HG03565 (cell line): Measurements from ENCODE around the gene EXOSC10.

Experiments used
- ATAC-seq: cut with Tn5 transposase; IDR thresholded peaks from one replicate; pipeline ENCODE4 v1.9.1; 2021; ENCODE audit warnings: mild to moderate bottlenecking, moderate library complexity; ENCODE audit not compliant: unreplicated experiment

The EXOSC10 gene

GRCh38 chr1:11099310-11100148 lies at the start of gene EXOSC10:
Gene EXOSC10 (minus strand): TSS chr1:11099869. CDS start chr1:11099831, 38 bp downstream.
- ATAC-seq, result peak; percentile 86

- no peak for ATAC-seq
Measured at GRCh38 chr1:11147197-11147770, 47.6 kb upstream of the EXOSC10 start.

GRCh38 chr1:11145741-11146140 lies 46.1 kb upstream of the EXOSC10 start:
- ATAC-seq, result no peak

GRCh38 chr1:11144570-11145256 lies 45.0 kb upstream of the EXOSC10 start:
- no peak for ATAC-seq

- ATAC-seq, result no peak
Measured at GRCh38 chr1:11143907-11144306, 44.2 kb upstream of the EXOSC10 start.

GRCh38 chr1:11143401-11143800 lies 43.7 kb upstream of the EXOSC10 start:
- no peak for ATAC-seq

- no peak for ATAC-seq
Measured at GRCh38 chr1:11142618-11143391, 43.1 kb upstream of the EXOSC10 start.

- ATAC-seq, result no peak
Measured at GRCh38 chr1:11138952-11139351, 39.3 kb upstream of the EXOSC10 start.

- no peak for ATAC-seq
Measured at GRCh38 chr1:11138029-11138428, 38.4 kb upstream of the EXOSC10 start.

GRCh38 chr1:11134898-11135266 lies 35.2 kb upstream of the EXOSC10 start:
- ATAC-seq, result no peak

- ATAC-seq, result no peak
Measured at GRCh38 chr1:11134251-11134897, 34.7 kb upstream of the EXOSC10 start.

- ATAC-seq, result no peak
Measured at GRCh38 chr1:11132563-11133293, 33.1 kb upstream of the EXOSC10 start.

GRCh38 chr1:11131816-11132215 lies 32.1 kb upstream of the EXOSC10 start:
- ATAC-seq, result no peak

GRCh38 chr1:11130406-11130805 lies 30.7 kb upstream of the EXOSC10 start:
- ATAC-seq, result no peak

- no peak for ATAC-seq
Measured at GRCh38 chr1:11129649-11130390, 30.2 kb upstream of the EXOSC10 start.

GRCh38 chr1:11126569-11126968 lies 26.9 kb upstream of the EXOSC10 start:
- ATAC-seq, result no peak

- no peak for ATAC-seq
Measured at GRCh38 chr1:11125931-11126330, 26.3 kb upstream of the EXOSC10 start.

- no peak for ATAC-seq
Measured at GRCh38 chr1:11124965-11125364, 25.3 kb upstream of the EXOSC10 start.

- no peak for ATAC-seq
Measured at GRCh38 chr1:11116318-11116717, 16.6 kb upstream of the EXOSC10 start.
